ENCODE measurements around the gene MCUR1.
"Not testable (repeated sequence)": the region's sequence is repeated elsewhere in the genome, so short reads cannot be mapped to it uniquely, and the experiment has no call there.

MCUR1 gene

DNA sequence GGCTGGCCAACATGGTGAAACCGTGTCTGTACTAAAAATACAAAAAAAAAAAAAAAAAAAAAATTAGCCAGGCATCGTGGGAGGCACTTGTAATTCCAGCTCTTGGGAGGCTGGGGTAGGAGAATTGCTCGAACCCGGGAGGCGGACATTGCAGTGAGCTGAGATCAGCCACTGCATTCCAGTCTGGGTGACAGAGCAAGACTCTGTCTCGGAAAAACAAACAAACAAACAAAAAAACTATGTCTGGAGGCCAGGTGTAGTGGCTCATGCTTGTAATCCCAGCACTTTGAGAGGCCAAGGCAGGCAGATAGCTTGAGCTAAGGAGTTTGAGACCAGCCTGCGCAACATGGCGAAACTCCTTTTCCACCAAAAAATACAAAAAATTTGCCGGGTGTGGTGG, 38.9 kb downstream of the MCUR1 start:
- DNase-seq = not testable (repeated sequence)

DNA sequence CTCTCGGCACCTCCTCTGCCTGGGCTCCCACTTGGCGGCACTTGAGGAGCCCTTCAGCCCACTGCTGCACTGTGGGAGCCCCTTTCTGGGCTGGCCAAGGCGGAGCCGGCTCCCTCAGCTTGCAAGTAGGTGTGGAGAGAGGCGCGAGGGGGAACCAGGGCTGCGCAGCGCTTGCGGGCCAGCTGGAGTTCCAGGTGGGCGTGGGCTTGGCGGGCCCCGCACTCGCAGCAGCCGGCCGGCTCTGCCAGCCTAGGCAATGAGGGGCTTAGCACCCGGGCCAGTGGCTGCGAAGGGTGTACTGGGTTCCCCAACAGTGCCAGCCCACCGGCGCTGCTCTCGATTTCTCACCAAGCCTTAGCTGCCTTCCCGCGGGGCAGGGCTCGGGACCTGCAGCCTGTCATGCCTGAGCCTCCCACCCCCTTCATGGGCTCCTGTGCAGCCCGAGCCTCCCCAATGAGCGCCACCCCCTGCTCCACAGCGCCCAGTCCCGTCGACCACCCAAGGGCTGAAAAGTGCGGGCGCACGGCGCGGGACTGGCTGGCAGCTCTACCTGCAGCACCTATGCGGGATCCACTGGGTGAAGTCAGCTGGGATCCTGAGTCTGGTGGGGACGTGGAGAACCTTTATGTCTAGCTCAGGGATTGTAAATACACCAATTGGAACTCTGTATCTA, 41.9 kb downstream of the MCUR1 start:
- not testable (repeated sequence) for DNase-seq

DNA sequence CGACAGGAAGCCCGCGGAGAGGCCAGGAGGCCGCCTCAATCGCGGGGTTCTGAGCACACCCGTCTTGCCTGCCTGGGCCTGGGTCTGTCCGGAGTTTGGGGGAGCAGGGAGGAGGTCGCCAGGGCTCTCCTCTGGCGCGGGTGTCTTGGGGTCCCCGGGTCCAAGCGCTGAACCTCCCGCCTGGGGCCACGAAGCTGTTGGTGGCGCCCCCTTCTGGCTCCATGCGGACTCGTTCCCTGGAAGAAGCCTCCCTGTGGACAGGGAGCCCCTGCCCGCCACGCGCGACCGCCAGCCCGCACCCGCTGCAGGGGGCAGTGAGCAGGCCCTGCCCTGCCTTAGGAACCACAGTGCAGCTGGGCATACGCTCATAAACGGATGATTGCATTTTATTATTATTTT, 44.7 kb downstream of the MCUR1 start:
- peak in 1 of 2 experiments; percentile 39 for DNase-seq

DNA sequence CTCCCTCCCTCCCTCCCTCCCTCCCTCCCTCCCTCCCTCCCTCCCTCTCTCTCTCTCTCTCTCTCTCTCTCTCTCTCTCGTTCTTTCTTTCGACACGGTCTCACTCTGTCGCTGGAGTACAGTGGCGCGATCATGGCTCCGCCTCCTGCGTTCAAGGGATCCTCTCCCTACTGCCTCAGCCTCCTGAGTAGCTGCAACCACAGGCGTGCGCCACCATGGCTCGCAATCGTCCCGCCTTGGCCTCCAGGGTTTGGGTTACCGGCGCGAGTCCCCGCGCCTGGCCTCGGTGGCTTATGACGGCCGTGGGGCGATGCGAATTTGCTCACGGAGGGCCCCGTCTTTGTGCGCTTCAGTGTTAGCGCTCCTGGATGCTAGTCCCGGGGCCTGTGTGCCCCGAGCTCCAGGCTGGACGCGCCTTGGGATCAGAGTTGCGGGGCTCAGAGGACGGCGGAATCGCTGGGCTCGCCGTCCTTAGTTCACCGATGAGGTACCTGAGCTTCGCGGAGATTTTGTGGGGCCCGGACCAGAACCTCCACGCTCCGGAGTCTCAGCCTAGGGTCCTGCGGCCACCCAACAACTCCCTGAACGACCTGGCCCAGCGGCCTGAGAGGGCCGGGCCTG, 45.2 kb downstream of the MCUR1 start:
- DNase-seq = no peak

DNA sequence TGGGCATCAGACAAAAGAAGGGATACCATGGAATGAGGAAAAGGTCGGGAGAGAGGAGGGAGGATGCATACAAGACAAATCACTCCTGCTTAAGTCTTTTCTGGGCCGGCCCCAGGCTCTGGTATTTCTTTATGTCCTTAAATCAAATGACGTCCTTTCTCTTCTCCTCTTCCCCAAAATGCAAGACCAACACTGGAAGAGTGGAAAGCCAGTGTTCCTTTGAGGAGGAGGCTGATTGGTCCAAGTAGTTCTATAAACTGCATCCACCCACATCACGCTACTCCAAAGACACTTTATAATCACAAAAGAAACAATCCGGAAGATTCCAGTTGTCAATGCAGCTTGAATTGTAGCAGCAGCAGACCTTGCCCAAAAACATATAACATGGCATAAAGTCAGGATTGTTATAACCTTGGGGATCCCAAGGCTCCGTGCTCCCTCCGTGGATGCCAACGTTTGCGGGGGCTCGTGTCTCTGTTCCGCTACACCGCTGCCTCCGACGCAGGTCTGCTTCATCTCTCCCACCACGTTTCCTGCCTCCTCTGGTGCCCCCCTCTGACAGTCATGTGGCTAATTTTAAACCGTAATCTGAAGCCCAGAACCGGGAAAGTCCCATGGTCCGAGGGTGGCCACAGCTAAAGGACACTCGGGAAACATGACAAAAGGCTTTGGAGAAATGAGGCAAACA, 47.1 kb downstream of the MCUR1 start:
- peak in 1 of 2 experiments; percentile 33 for DNase-seq

DNA sequence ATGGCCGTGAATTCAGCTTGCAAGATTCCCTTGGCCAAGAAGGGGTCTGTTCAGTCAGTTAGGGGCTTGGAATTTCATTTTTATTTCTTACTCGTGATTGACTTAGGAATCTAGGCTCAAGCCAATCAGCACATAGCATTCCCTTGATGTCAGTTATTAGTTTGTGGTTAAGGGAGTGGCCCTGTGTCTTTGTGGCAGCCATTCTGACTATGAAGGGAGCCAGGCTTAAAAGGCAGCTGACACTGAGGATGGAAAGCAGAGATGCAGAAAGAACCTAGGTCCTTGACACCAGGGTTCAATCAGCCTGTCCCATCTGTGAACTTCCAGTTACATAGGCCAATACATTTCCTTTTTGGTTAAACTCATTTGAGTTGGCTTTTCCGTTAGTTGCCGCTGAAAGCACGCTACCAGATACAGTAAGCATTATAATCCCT, 48.1 kb downstream of the MCUR1 start:
- no peak for DNase-seq

DNA sequence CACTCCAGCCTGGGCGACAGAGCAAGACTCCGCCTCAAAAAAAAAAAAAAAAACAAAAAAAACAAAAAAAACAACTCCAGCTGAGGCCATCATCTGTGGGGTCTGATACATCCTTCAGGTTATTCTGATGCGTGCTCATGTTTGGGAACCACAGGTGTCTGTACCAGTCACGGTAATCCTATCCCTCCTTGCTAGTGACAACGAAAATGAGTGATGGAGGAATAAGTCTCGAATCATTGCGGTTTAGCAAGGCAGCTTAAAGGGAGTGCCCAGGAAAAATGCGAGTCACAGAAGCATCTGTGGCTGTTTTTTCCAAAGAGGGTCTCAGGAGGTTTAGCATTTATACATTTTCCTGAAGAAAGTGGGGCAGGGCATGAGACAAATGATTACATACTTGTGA, 48.8 kb downstream of the MCUR1 start:
- DNase-seq = no peak

DNA sequence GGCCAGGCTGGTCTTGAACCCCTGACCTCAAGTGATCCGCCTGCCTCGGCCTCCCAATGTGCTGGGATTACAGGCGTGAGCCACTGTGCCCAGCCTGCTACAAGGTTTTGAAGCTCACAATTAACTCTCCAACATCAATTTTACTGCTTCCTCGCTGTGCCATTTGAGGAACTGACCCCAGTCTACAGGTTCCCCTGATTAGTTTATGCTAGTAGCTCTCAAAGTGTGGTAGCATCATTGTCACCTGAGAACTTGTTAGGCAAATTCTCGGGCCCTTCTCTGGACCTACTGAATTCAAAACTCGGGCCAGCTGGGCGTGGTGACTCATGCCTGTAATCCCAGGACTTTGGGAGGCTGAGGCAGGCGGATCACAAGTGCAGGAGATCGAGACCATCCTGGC, 49.4 kb downstream of the MCUR1 start:
- DNase-seq = no peak

DNA sequence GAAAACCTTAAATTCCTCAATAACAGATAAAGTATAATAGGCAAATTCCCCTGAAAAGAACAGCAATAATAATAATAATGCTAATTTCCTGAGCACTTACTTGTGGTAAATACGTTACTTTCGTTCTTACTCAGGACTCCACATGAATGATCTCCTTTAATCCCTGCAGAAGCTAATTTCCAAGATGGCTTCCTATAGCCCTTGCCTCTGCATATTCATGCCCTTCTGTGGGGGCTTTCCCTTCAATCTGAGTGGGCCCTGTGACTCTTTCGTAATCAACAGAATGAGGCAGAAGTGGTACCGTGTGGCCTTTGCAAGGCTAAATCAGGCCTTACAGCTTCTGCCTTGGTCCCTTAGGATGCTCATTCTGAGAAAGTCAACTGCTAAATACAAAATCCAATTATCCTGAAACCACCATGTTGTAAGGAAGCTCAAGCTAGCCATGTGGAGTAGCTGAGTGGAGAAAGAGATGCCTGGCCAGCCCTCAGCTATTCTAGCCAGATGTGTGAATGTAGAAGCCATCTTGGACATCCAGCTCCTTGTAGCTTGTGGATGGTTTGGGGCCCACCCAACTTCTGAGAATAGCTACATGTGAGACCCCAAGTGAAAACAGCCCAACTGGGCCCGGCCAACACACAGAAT, 50.5 kb downstream of the MCUR1 start:
- DNase-seq = peak; percentile 31 to 54

DNA sequence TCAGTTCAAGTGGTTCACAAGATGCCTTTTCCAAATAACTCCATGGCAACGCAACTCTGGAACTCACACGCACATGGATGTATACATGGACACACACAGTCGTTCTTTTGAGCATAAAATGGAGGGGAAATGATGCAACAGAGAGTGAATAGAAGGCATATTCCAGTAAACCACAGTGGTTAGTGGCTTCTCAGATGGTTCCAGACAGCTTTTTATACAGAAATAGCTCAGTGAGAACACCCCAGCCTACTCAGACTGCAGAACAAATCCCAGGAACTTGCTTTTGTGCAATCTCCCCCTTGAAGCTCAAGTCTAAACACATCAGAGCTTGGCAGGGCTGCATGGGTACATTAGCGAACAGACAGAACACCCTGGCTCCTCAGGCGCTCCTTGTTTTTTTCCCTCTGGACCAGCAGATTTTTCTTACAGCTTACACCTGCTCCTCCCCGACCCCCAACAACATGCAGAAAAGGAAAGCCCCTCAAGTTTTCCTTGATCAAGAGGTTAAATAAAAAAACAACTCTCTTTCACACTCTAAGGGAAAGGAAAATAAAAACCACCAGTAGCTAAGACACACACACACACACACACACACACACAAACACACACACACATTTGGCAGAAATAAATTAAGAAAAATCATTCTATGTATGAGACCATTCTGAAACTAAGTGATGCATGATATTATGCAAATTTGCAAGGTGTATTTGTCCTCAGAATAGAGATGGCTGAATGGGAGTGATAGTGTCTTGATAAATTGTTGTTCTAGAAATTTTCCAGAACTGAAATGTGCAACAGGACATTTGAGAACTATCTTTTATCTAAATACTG, 51.5 kb downstream of the MCUR1 start:
- DNase-seq = peak; percentile 22 to 35

DNA sequence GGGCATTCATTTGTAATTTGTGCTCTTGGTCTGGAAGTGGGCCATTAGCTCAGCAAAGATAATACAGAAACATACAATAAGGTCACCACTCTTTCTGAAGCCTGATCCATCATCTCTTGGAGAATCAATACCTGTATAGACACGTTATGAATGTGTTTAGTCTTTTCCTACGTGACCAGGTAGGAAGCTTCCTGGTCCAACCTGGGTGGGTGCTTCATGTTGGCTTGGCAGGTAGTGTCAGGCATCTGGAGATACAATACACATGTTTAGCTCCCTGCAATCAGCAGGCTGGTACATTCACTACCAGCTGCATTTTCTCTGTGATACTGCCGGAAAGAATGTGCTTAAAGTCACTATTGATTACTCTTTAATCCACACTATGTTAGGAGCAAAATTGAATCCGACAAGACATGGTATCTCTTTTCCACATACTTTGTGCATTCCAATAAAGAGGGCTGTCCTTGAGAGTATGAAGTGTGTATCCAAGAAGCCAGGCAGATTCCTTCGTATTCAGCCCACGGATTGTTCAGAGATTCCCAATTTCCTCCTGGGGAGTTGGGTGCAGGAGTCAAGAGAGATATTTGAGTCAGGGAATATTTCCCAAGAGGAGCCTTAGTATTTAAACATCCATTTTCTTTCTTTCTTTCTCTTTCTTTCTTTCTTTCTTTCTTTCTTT, 52.9 kb downstream of the MCUR1 start:
- DNase-seq = no peak

DNA sequence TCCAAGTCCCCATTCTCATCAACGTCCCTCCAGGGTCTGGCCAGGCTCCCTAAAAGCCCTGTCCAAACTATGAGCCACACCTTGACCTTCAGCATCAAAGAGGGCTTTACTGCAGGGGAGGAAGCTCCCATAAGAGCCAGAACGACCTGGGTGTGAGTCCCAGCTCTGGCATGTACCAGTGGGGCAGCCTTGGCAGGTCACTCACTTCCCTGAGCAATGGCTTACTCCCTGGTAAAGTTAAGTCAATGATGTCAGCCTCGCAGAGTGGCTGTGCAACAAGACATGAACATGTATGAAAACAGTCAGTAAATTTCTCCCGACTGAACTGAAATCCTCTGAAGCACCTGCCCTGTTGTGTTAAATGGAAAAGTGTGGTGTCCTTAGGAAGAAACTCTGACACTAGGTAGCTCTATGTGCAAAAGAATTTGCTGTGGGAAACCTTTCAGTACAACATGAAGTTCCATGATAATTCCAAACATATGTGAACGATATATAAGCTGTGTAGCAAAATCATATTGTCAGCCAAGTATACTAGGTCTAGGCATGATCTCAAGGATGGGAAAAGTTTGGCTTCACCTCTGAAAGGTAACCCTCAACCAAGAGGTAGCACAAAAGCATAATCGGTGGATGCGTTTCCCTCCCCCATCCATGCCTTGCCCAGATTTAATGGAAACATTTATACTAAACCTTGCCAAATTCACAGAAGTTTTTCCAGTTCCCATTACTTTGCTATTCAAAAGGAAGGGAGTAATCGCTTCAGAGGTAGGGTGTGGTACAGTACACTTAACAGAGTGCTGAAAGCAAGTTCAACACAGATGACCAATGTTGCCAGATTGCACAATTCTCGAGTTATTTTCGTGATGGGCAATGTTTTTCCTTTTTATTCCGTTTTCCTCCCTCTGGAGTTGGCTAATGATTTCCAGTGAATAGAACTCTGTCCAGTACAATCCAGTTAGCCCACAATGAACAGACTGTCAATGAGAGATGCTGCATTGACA, 53.8 kb downstream of the MCUR1 start:
- DNase-seq = no peak

DNA sequence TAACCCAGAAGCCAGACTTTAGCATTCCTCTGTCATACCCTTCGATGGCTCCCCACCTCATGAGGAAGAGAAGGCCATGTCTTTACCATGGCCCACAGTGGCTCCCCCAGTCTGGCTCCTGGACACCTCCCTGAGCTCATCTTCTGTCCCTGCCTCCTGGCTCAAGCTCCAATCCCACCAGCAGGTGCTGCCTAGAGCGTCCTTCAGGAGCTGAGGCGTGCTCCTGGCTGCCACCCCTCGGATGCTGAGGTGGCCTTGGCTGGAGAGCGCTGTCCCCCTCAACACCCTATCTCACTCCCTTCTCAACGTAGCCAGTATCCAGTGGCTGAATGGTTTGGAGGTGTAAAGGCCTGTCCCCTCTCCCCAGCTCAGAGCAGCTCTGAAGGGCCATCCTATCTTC, 55.3 kb downstream of the MCUR1 start:
- DNase-seq = no peak

DNA sequence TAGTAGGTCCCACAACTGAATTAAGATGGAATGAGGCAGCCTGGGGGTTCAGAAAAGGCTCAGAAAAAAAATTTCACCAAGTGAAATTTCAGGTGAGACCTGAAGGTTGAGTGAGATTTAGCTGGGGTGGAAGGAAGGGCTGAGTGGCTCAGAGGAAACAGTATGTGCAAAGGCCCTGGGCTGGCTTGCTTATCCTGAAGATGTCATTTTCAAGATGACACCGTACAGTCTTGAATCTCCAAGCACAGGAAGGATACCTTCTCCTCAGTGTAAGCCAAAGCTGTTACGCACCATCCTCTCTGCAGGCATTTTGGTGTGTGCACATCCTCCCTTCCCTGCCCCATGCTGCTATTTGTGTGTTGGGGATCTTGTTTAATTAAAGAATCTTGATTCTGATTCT, 59.7 kb downstream of the MCUR1 start:
- DNase-seq = no peak

DNA sequence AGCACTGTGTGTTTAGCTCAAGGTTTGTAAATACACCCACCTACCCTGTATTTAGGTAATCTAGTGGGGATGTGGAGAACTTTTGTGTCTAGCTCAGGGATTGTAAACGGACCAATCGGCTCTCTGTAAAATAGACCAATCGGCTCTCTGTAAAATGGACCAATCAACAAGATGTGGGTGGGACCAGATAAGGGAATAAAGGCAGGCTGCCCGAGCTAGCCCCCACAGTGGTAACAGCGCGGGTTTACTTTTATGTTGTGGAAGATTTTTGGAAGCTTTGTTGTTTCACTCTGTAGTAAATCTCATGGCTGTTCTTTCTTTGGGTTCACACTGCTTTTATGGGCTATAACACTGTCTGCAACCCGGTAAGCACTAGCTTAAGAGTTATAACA, 70.6 kb downstream of the MCUR1 start:
- no peak for DNase-seq

DNA sequence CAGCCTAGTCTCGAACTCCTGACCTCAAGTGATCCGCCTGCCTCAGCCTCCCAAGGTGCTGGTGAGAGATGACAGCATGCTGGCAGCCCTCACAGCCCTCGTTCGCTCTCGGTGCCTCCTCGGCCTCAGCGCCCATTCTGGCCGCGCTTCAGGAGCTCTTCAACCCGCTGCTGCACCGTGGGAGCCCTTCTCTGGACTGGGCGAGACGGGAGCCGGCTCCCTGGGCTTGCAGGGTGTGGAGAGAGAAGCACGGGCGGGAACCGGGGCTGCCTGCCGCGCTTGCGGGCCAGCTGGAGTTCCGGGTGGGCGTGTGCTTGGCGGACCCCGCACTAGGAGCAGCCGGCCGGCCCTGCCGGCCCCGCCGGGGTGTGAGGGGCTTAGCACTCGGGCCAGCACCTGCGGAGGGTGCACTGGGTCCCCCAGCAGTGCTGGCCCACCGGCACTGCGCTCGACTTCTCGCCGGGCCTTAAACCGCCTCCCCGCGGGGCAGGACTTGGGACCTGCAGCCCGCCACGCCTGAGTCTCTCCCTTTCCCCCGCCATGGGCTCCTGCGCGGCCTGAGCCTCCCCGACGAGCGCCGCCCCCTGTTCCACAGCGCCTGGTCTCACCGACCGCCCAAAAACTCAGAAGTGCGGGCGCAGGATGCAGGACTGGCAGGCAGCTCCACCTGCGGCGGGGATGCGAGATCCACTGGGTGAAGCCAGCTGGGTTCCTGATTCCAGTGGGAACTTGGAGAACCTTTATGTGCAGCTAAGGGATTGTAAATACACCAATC, 71.2 kb downstream of the MCUR1 start:
- DNase-seq = no peak

DNA sequence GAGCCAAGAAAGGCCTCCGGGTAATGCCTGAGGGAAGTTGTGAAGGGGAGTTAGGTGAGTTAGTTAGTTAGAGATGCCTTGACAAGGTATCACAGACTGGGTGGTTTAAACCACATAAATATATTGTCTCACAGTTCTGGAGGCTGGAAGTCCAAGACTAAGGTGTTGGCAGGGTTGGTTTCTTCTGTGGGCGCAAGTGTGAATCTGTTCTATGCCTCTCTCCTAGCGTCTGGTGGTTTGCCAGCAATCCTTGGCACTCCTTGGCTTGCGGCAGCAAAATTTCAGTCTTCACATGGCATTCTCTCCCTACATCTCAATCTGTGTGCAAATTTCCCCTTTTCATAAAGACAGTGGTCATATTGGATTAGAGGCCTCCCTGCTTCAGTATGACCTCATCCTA, 73.0 kb downstream of the MCUR1 start:
- no peak for DNase-seq

Data from activated CD4-positive, alpha-beta T cell treated with anti-CD3 and anti-CD28 coated beads, Interleukin-2, amount 50 U/mL, for 48 hours (primary cell).